Body of pancreas (tissue), 4 donors: ENCODE data around the gene NAA40. TPM values are rescaled to one million over a fixed set of nuclear protein-coding genes. Genes with fewer than 3 reads are reported as not detected.

Experiments
- ATAC-seq: fragments of 150-250 bp; one replicate; pipeline ENCODE4 v1.9.1; 2016
- DNase-seq, 4 donors: peaks; one replicate each; pipeline ENCODE4 v3.0.0-alpha.2; 2019
- H3K27ac ChIP-seq, 4 donors: fragments of 200-600 bp; sonication (generic); 1 replicate in 3 of 4; 2 replicates in 1 of 4; pipeline versions ENCODE4 v1.5.1 to v1.6.1; 2016 to 2019; ENCODE audit warnings: mild to moderate bottlenecking in 1 of 4, mixed read lengths in 1 of 4, moderate library complexity in 1 of 4
- H3K27me3 ChIP-seq, 2 donors: fragments of 200-600 bp; sonication (generic); one replicate each; pipeline ENCODE4 v1.6.0; 2016; ENCODE audit warnings: mild to moderate bottlenecking in 1 of 2
- H3K36me3 ChIP-seq, 2 donors: fragments of 200-600 bp; sonication (generic); replicated peaks in 1 of 2; 2 replicates each; pipeline ENCODE4 v1.5.1; 2016; ENCODE audit warnings: low read depth in 2 of 2; ENCODE audit not compliant: insufficient read depth in 1 of 2
- H3K4me1 ChIP-seq: fragments of 200-600 bp; sonication (generic); one replicate; pipeline ENCODE4 v1.6.0; 2016
- H3K4me3 ChIP-seq, 2 donors: fragments of 200-600 bp; sonication (generic); 1 replicate in 1 of 2; 2 replicates in 1 of 2; pipeline ENCODE4 v1.5.1; 2016 to 2019
- H3K9me3 ChIP-seq, 3 donors: fragments of 200-600 bp; sonication (generic); 1 replicate in 2 of 3; 2 replicates in 1 of 3; pipeline ENCODE4 v1.5.1; 2016
- POLR2A ChIP-seq, 3 donors: fragments of 450-650 bp; IDR thresholded peaks; one replicate each; pipeline ENCODE4 v1.6.1; 2016; ENCODE audit warnings: antibody characterized with exemption in 3 of 3, mild to moderate bottlenecking in 2 of 3
- WGBS, 2 donors: methylation state at CpG; one replicate each; pipeline ENCODE4 v1.1.5; 2017; 5-methylcytosine and 5-hydroxymethylcytosine counted together
- intact Hi-C: fragments of 100-400 bp; cut with DNase I; formaldehyde crosslinking; loops from one replicate; pipeline ENCODE4 v1.15.1; 2023
- total RNA-seq, 2 donors: library from RNA; depleted of rRNA; stranded (reverse); fragments of >200 nt; gene quantifications; one replicate each; pipeline ENCODE4 v1.1.0, GENCODE V29; 2016
- TF ChIP-seq, protein P1 (sequence below), 7 experiments: fragments of 450-650 bp in 4 of 7; fragments of 200-600 bp in 3 of 7; sonication (generic) in 3 of 7; IDR thresholded peaks; one replicate each; pipeline ENCODE4 v1.5.1; 2016 to 2019; ENCODE audit warnings: antibody characterized with exemption in 7 of 7

The NAA40 gene
- total RNA-seq, 2 donors from 2014 or later, result 14.3 to 21.8 TPM

- H3K9me3 ChIP-seq, result no peaks in the 10 kb centered on the region
- 88 to 95% methylated on average over 13 to 21 of the region's 21 CpGs for WGBS, 2 donors
- no peak for TF ChIP-seq POLR2A (IDR thresholded peaks at IDR 0.05)
- TF ChIP-seq, protein P1, sequence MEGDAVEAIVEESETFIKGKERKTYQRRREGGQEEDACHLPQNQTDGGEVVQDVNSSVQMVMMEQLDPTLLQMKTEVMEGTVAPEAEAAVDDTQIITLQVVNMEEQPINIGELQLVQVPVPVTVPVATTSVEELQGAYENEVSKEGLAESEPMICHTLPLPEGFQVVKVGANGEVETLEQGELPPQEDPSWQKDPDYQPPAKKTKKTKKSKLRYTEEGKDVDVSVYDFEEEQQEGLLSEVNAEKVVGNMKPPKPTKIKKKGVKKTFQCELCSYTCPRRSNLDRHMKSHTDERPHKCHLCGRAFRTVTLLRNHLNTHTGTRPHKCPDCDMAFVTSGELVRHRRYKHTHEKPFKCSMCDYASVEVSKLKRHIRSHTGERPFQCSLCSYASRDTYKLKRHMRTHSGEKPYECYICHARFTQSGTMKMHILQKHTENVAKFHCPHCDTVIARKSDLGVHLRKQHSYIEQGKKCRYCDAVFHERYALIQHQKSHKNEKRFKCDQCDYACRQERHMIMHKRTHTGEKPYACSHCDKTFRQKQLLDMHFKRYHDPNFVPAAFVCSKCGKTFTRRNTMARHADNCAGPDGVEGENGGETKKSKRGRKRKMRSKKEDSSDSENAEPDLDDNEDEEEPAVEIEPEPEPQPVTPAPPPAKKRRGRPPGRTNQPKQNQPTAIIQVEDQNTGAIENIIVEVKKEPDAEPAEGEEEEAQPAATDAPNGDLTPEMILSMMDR (IDR thresholded peaks at IDR 0.05), result no peak
- ATAC-seq (no peak), DNase-seq (no peak)
- H3K36me3 ChIP-seq, result peaks cover 11 to 37% of the 10 kb centered on the region in 2 donors
- H3K27ac ChIP-seq, result no peak overlapping the region
- intact Hi-C loops, result no loop called here
- no peaks in the 10 kb centered on the region for H3K4me1 ChIP-seq
- H3K4me3 ChIP-seq, result no peak overlapping the region
- no peaks in the 10 kb centered on the region for H3K27me3 ChIP-seq
These were observed 30.8 kb upstream of the NAA40 start for GRCh38 chr11:63907808-63908530.

GRCh38 chr11:63908631-63909401 lies 30.0 kb upstream of the NAA40 start:
- H3K36me3 ChIP-seq, result peaks cover 4 to 28% of the 10 kb centered on the region in 2 donors
- 89 to 91% methylated on average over 37 of the region's 46 CpGs for WGBS, 2 donors
- no peaks in the 10 kb centered on the region for H3K9me3 ChIP-seq
- no peak overlapping the region for H3K4me3 ChIP-seq
- no peaks in the 10 kb centered on the region for H3K27me3 ChIP-seq
- DNase-seq, result no peak
- no peak overlapping the region for H3K27ac ChIP-seq
- ATAC-seq, result no peak
- no peak for TF ChIP-seq POLR2A (IDR thresholded peaks at IDR 0.05)
- TF ChIP-seq, protein P1 (IDR thresholded peaks at IDR 0.05), result no peak
- H3K4me1 ChIP-seq, result no peaks in the 10 kb centered on the region
- intact Hi-C loops, result no loop called here

DNA sequence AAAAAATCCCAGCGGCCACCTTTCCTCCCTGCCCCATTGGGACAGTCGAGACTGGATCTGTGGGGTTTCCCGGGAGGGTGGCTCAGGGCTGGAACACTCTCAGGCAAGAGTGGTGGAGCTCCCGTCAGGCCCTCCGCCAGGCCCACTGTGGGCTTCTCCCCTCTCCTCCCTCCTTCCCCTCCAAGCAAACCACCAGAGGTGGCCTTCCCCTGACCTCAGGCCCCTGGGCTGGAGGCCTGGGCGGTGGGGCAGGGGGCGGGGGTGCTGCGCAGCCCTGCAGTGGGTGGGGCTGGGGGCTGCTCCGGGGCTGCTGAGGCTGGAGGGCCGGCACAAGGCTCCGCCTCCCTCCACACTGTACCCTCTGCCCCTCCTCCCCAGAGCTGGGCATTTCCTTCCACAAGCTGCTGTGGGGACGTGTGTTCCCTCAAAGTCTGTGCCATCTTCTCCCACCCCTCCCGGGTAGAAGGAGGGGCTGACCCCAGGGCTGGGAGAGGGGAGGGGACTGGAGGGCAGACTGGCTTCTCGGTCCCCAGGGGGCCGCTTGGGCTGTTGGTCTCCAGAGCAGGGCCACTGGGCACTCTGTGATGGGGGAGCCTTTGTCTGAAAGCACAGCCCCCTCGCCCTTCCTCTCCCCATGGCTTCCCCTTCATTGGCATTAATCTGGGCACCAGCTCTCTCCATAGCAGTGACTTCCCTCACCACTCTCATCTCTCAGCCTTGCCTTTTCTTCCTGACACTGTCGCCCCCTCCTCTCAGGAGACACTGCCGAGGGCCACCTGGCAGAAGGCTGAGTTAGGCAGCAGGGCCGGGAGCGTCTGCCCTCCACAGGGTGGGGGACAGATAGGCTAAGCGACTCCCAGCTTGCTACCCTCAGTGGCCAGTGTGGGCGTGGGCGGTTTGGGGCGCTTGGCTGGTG lies 29.0 kb upstream of the NAA40 start:
- ATAC-seq (no peak), DNase-seq (no peak)
- WGBS, 2 donors, result 86 to 87% methylated on average over 19 of the region's 24 CpGs
- TF ChIP-seq POLR2A (IDR thresholded peaks at IDR 0.05), result no peak
- TF ChIP-seq, protein P1 (IDR thresholded peaks at IDR 0.05), result no peak
- H3K4me3 ChIP-seq, result no peak overlapping the region
- H3K4me1 ChIP-seq, result no peaks in the 10 kb centered on the region
- no peak overlapping the region for H3K27ac ChIP-seq
- H3K36me3 ChIP-seq, result peaks cover 0 to 19% of the 10 kb centered on the region in 2 donors
- intact Hi-C loops, result no loop called here
- H3K9me3 ChIP-seq, result no peaks in the 10 kb centered on the region
- H3K27me3 ChIP-seq, result no peaks in the 10 kb centered on the region

GRCh38 chr11:63910675-63911074 lies 28.1 kb upstream of the NAA40 start:
- no peak for TF ChIP-seq POLR2A (IDR thresholded peaks at IDR 0.05)
- TF ChIP-seq, protein P1 (IDR thresholded peaks at IDR 0.05), result no peak
- H3K4me3 ChIP-seq, result no peak overlapping the region
- intact Hi-C loops, result no loop called here
- peaks cover 0 to 15% of the 10 kb centered on the region in 2 donors for H3K36me3 ChIP-seq
- no peaks in the 10 kb centered on the region for H3K27me3 ChIP-seq
- H3K27ac ChIP-seq, result no peak overlapping the region
- H3K4me1 ChIP-seq, result peaks cover under 1% of the 10 kb centered on the region
- H3K9me3 ChIP-seq, result no peaks in the 10 kb centered on the region
- WGBS, 2 donors, result 71 to 73% methylated on average over 5 to 9 of the region's 9 CpGs
- ATAC-seq, result no peak
- DNase-seq, result no peak
